Cardiac fibroblast (primary cell): ENCODE results near the gene ECM1.

Source experiments
- DNase-seq, 2 donors: peaks; one replicate each; pipeline versions ENCODE4 v3.0.0 to v3.0.0-alpha.2; 2010; ENCODE audit warnings: low read depth in 2 of 2
- H3K4me3 ChIP-seq, 2 donors: replicated peaks in 1 of 2; 1 replicate in 1 of 2; 2 replicates in 1 of 2; pipeline ENCODE4 v1.5.1; 2011; ENCODE audit warnings: low read depth in 2 of 2, low read length in 2 of 2, mild to moderate bottlenecking in 2 of 2, moderate library complexity in 1 of 2
- TF ChIP-seq, protein P1 (sequence below): IDR thresholded peaks from one replicate; pipeline ENCODE4 v1.5.1; 2011; ENCODE audit warnings: low read depth, mild to moderate bottlenecking, low read length, inconsistent platforms

Gene ECM1

DNA sequence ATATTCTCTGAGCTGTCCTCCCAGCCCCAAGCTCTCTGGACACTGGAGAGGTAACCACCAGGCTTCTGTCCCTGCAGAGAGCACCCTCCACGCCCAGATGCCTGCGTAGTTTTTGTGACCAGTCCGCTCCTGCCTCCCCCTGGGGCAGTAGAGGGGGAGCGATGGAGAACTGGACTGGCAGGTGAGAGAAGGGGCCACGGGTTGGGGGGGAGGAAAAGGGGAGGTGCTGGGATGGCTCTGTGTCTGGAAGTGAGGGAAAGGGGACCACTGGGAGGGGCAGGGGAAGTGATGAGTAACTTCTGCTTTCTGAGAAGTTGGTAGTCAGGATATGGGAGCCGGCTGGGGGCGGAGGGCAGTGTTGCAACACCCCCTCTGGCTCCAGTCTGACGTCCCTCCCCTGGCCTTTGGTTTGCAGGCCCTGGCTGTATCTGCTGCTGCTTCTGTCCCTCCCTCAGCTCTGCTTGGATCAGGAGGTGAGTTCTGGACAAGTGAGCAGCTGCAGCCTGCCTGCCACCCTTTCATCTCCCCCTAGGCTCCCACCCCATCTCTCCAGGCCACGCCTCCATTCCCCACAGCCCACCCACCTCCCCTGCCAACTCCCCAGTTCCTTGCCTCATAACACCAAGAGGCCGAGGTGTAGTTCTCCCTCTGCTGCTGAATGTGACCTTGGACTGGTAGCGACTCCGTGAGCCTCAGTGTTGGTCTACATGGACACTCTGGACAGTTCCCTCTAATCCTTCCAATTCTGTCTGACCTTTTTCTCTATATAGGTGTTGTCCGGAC is 44.4 kb downstream of the ECM1 start:
- H3K4me3 ChIP-seq = no peak overlapping the region
- peak; percentile 94 to 98 for DNase-seq
- TF ChIP-seq, protein P1, sequence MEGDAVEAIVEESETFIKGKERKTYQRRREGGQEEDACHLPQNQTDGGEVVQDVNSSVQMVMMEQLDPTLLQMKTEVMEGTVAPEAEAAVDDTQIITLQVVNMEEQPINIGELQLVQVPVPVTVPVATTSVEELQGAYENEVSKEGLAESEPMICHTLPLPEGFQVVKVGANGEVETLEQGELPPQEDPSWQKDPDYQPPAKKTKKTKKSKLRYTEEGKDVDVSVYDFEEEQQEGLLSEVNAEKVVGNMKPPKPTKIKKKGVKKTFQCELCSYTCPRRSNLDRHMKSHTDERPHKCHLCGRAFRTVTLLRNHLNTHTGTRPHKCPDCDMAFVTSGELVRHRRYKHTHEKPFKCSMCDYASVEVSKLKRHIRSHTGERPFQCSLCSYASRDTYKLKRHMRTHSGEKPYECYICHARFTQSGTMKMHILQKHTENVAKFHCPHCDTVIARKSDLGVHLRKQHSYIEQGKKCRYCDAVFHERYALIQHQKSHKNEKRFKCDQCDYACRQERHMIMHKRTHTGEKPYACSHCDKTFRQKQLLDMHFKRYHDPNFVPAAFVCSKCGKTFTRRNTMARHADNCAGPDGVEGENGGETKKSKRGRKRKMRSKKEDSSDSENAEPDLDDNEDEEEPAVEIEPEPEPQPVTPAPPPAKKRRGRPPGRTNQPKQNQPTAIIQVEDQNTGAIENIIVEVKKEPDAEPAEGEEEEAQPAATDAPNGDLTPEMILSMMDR = no peak

DNA sequence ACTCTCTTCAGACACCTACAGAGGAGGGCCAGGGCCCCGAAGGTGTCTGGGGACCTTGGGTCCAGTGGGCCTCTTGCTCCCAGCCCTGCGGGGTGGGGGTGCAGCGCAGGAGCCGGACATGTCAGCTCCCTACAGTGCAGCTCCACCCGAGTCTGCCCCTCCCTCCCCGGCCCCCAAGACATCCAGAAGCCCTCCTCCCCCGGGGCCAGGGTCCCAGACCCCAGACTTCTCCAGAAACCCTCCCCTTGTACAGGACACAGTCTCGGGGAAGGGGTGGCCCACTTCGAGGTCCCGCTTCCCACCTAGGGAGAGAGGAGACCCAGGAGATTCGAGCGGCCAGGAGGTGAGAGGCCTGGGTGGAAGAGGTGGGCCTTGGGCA is 45.0 kb downstream of the ECM1 start:
- no peak for DNase-seq
- TF ChIP-seq, protein P1 = no peak
- H3K4me3 ChIP-seq = no peak overlapping the region

DNA sequence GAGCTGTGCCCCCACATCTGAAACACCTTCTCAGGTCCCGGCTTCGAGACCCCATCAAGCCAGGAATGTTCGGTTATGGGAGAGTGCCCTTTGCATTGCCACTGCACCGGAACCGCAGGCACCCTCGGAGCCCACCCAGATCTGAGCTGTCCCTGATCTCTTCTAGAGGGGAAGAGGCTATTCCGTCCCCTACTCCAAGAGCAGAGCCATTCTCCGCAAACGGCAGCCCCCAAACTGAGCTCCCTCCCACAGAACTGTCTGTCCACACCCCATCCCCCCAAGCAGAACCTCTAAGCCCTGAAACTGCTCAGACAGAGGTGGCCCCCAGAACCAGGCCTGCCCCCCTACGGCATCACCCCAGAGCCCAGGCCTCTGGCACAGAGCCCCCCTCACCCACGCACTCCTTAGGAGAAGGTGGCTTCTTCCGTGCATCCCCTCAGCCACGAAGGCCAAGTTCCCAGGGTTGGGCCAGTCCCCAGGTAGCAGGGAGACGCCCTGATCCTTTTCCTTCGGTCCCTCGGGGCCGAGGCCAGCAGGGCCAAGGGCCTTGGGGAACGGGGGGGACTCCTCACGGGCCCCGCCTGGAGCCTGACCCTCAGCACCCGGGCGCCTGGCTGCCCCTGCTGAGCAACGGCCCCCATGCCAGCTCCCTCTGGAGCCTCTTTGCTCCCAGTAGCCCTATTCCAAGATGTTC is 45.6 kb downstream of the ECM1 start:
- no peak for DNase-seq
- TF ChIP-seq, protein P1 = no peak
- H3K4me3 ChIP-seq = no peak overlapping the region

DNA sequence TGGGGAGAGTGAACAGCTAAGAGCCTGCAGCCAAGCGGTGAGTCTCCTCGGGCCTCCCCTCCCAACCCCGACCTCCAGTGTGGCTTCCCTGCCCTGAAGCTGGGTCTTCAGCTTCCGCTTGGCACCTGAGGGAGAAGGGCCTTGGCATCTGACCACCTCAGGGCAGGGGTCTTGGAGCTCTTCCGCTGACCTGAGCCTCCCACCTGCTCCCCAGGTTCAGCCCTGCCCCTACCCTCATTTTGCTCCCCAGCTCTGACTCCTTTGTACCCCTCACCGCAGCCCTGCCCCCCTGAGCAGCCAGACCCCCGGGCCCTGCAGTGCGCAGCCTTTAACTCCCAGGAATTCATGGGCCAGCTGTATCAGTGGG is 46.2 kb downstream of the ECM1 start:
- TF ChIP-seq, protein P1 = no peak
- no peak overlapping the region for H3K4me3 ChIP-seq
- no peak for DNase-seq

DNA sequence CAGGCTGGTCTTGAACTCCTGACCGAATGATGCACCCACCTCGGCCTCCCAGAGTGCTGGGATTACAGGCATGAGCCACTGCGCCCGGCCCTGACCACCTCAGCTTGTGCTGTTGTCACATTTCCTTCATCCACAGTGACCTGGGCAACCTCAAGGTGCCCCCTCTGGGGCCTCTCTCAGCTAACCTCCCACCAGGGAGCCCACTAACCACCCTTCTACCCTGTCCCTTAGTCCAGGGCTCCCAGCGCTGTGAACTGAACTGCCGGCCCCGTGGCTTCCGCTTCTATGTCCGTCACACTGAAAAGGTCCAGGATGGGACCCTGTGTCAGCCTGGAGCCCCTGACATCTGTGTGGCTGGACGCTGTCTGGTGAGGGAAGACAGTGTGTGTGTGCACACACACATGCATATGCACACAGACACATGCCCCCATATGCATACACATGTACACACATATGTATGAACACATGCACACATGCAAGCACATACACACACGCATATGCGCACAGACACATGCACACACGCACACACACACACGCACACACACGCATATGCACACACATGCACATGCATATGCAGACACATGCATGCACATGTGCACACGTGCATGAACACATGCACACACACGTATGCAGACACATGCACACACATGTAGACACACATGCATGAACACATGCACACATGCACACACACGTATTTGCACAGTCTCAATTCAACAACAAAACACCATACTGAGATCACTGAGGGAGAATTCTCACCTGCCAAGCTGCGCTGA is 47.5 kb downstream of the ECM1 start:
- H3K4me3 ChIP-seq = no peak overlapping the region
- TF ChIP-seq, protein P1 = no peak
- no peak for DNase-seq

DNA sequence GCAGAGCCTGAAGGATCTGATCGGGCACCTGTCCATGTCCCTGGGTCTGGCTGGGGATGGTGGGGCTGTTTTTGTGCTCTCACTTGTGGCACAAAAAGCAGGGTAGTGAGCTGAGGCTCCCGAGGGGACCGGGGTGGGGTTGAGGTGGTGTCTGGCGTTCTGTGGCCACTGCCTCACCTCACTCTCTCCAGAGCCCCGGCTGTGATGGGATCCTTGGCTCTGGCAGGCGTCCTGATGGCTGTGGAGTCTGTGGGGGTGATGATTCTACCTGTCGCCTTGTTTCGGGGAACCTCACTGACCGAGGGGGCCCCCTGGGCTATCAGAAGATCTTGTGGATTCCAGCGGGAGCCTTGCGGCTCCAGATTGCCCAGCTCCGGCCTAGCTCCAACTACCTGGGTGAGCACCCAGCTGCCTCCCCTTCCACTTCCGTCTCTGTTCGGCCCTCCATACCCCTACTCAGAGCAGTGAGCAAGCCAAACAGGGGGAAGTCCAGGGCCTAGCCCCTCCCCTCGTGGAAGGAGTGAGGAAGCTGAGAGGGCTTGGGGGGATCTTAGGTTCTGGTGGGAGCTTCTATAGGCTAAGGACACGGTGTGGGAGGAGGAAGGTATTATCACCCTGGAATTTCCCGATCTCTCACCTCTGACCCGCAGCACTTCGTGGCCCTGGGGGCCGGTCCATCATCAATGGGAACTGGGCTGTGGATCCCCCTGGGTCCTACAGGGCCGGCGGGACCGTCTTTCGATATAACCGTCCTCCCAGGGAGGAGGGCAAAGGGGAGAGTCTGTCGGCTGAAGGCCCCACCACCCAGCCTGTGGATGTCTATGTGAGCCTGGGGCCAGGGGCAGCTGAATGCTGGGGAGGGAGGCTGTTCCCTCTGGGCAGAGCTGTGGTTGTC is 48.3 kb downstream of the ECM1 start:
- TF ChIP-seq, protein P1 = no peak

More for the DNA sequence above, 48.3 kb downstream of the ECM1 start:
- no peak overlapping the region for H3K4me3 ChIP-seq
- DNase-seq = no peak
